IMR-90 (cell line): ENCODE data around the gene DYNLRB2. TPM values are rescaled to one million over a fixed set of nuclear protein-coding genes. Genes with fewer than 3 reads are reported as not detected.

ENCODE experiments used
- ATAC-seq: fragments of 200-7000 bp; cut with Tn5 transposase; 2 replicates; pipeline ENCODE4 v1.9.1; 2020; ENCODE audit warnings: low read depth, mild to moderate bottlenecking, moderate library complexity
- BruUV-seq: library from RNA; stranded (reverse); fragments of 400-500 nt; replicated peaks from 2 replicates; lab custom pipeline; 2021; lab: Mats Ljungman, UMichigan
- CTCF ChIA-PET: fragments of 300-600 bp; formaldehyde crosslinking; extraction: SDS; loops from one replicate; lab custom pipeline; 2021; ENCODE audit warnings: antibody characterized with exemption; lab: Yijun Ruan, JAX
- POLR2A ChIA-PET: fragments of 300-600 bp; sonication (Branson Sonifier 250); formaldehyde crosslinking; loops from one replicate; lab custom pipeline; 2022; ENCODE audit warnings: antibody characterized with exemption; ENCODE audit not compliant: unreplicated experiment; lab: Charles Lee
- DNase-seq: peaks from one replicate; pipeline ENCODE4 v3.0.0; 2013
- H2AFZ ChIP-seq: replicated peaks from 2 replicates; pipeline ENCODE3; 2013; ENCODE audit warnings: low read length, mild to moderate bottlenecking; ENCODE audit not compliant: poor library complexity
- H2AK5ac ChIP-seq: 2 replicates; pipeline ENCODE4 v1.6.1; 2013; ENCODE audit warnings: low read depth, low read length, inconsistent platforms
- H2AK9ac ChIP-seq: replicated peaks from 2 replicates; pipeline ENCODE3; 2013; ENCODE audit warnings: mild to moderate bottlenecking, low read depth, low read length, moderate library complexity; ENCODE audit not compliant: poor library complexity
- H2BK120ac ChIP-seq: 2 replicates; pipeline ENCODE4 v1.6.1; 2013; ENCODE audit warnings: low read depth, low read length, inconsistent platforms
- H2BK15ac ChIP-seq: 3 replicates; pipeline ENCODE4 v1.6.1; 2013; ENCODE audit warnings: low read depth, low read length, inconsistent platforms
- H2BK20ac ChIP-seq: 2 replicates; pipeline ENCODE4 v1.6.1; 2013; ENCODE audit warnings: low read depth, mild to moderate bottlenecking, inconsistent platforms, low read length, moderate library complexity
- H2BK5ac ChIP-seq: 2 replicates; pipeline ENCODE4 v1.6.1; 2013; ENCODE audit warnings: mild to moderate bottlenecking, low read depth, low read length, inconsistent platforms; ENCODE audit not compliant: poor library complexity, severe bottlenecking
- H3K14ac ChIP-seq: replicated peaks from 2 replicates; pipeline ENCODE4 v1.6.1; 2013; ENCODE audit warnings: low read depth, low read length, inconsistent platforms
- H3K18ac ChIP-seq: 2 replicates; pipeline ENCODE4 v1.6.1; 2013; ENCODE audit warnings: low read depth, low read length, control low read depth
- H3K23ac ChIP-seq: 2 replicates; pipeline ENCODE4 v1.6.1; 2013; ENCODE audit warnings: low read depth, low read length, inconsistent platforms
- H3K27ac ChIP-seq: 2 replicates; pipeline ENCODE4 v1.5.1; 2013; ENCODE audit warnings: mild to moderate bottlenecking, control low read depth, low read length; ENCODE audit not compliant: insufficient read depth
- H3K27me3 ChIP-seq: 2 replicates; pipeline ENCODE4 v1.6.1; 2013; ENCODE audit warnings: low read length; ENCODE audit not compliant: control insufficient read depth, insufficient read depth
- H3K36me3 ChIP-seq: 2 replicates; pipeline ENCODE4 v1.6.1; 2013; ENCODE audit warnings: low read length, mixed read lengths; ENCODE audit not compliant: control insufficient read depth, insufficient read depth
- H3K4ac ChIP-seq: 2 replicates; pipeline ENCODE4 v1.6.1; 2013; ENCODE audit warnings: low read depth, low read length, inconsistent platforms
- H3K4me1 ChIP-seq: 2 replicates; pipeline ENCODE4 v1.6.1; 2013; ENCODE audit warnings: low read length, mixed read lengths; ENCODE audit not compliant: control insufficient read depth, insufficient read depth
- H3K4me2 ChIP-seq: 2 replicates; pipeline ENCODE4 v1.6.1; 2013; ENCODE audit warnings: low read depth, mild to moderate bottlenecking, control low read depth, low read length, moderate library complexity
- H3K4me3 ChIP-seq: 2 replicates; pipeline ENCODE4 v1.5.1; 2013; ENCODE audit warnings: low read depth, mild to moderate bottlenecking, control low read depth, low read length, moderate library complexity; ENCODE audit not compliant: insufficient read depth
- H3K56ac ChIP-seq: 2 replicates; pipeline ENCODE4 v1.6.1; 2013; ENCODE audit warnings: low read length, inconsistent platforms; ENCODE audit not compliant: insufficient read depth; ENCODE audit errors: extremely low read depth
- H3K79me1 ChIP-seq, 2 experiments: 2 replicates each; pipeline ENCODE4 v1.6.1; 2013; ENCODE audit warnings: low read length in 2 of 2, inconsistent platforms in 1 of 2, low read depth in 1 of 2
- H3K9ac ChIP-seq: 2 replicates; pipeline ENCODE4 v1.6.1; 2013; ENCODE audit warnings: low read depth, low read length, control low read depth
- H3K9me1 ChIP-seq: 2 replicates; pipeline ENCODE4 v1.6.1; 2013; ENCODE audit warnings: low read length, inconsistent platforms; ENCODE audit not compliant: insufficient read depth
- H3K9me3 ChIP-seq: 2 replicates; pipeline ENCODE4 v1.6.1; 2013; ENCODE audit warnings: low read length; ENCODE audit not compliant: control insufficient read depth, insufficient read depth
- H4K20me1 ChIP-seq: 2 replicates; pipeline ENCODE4 v1.6.1; 2013; ENCODE audit warnings: low read length, inconsistent platforms; ENCODE audit not compliant: insufficient read depth
- H4K5ac ChIP-seq: 2 replicates; pipeline ENCODE4 v1.6.1; 2013; ENCODE audit warnings: mild to moderate bottlenecking, low read depth, low read length, control low read depth
- H4K8ac ChIP-seq, 2 experiments: 2 replicates each; pipeline ENCODE4 v1.6.1; 2013; ENCODE audit warnings: low read depth in 2 of 2, low read length in 2 of 2, control low read depth in 1 of 2, inconsistent platforms in 1 of 2
- H4K91ac ChIP-seq: 2 replicates; pipeline ENCODE4 v1.6.1; 2013; ENCODE audit warnings: low read depth, low read length, inconsistent platforms; ENCODE audit not compliant: insufficient read depth
- BHLHE40 ChIP-seq: fragments of 150-350 bp; IDR thresholded peaks from 2 replicates; pipeline ENCODE4 v1.6.1; 2016; ENCODE audit warnings: mild to moderate bottlenecking, low read depth, low read length
- CHD1 ChIP-seq: IDR thresholded peaks from 2 replicates; pipeline ENCODE4 v1.6.1; 2012; ENCODE audit warnings: low read depth, low read length, improper control_type of control experiment
- FOS ChIP-seq: fragments of 150-350 bp; IDR thresholded peaks from 2 replicates; pipeline ENCODE4 v1.6.1; 2016; ENCODE audit warnings: low read depth, low read length
- MAZ ChIP-seq: IDR thresholded peaks from 2 replicates; pipeline ENCODE4 v1.6.1; 2012; ENCODE audit warnings: low read depth, mild to moderate bottlenecking, low read length, improper control_type of control experiment, moderate library complexity, borderline replicate concordance
- NFE2L2 ChIP-seq: fragments of 150-350 bp; IDR thresholded peaks from 2 replicates; pipeline ENCODE4 v1.6.1; 2016; ENCODE audit warnings: low read depth, mild to moderate bottlenecking, low read length
- POLR2A ChIP-seq: IDR thresholded peaks from 2 replicates; pipeline ENCODE4 v1.6.1; 2012; ENCODE audit warnings: mild to moderate bottlenecking, low read depth, low read length
- RAD21 ChIP-seq: IDR thresholded peaks from 2 replicates; pipeline ENCODE4 v1.6.1; 2012; ENCODE audit warnings: low read length, improper control_type of control experiment
- SMC3 ChIP-seq: fragments of 150-350 bp; IDR thresholded peaks from 2 replicates; pipeline ENCODE4 v1.6.1; 2016; ENCODE audit warnings: low read depth, mild to moderate bottlenecking, antibody characterized with exemption, low read length, moderate library complexity
- WGBS, 2 experiments: methylation state at CpG; one replicate each; pipeline versions ENCODE4 v1.1.5 to v1.1.7; 2013; ENCODE audit warnings: missing lambda C conversion rate in 2 of 2; ENCODE audit not compliant: insufficient read length in 1 of 2; ENCODE audit errors: extremely low coverage in 2 of 2; 5-methylcytosine and 5-hydroxymethylcytosine counted together
- dilution Hi-C: fragments of 300-500 bp; cut with HindIII; formaldehyde crosslinking; loops from one replicate; pipeline ENCODE4 v1.14.3; 2018; ENCODE audit warnings: low sequenced_read_pairs; ENCODE audit not compliant: unreplicated experiment
- in situ Hi-C: fragments of 300-500 bp; cut with MboI; formaldehyde crosslinking; loops from 3 replicates; pipeline ENCODE4 v1.14.3; 2019; ENCODE audit warnings: low sequenced_read_pairs, inconsistent platforms, mixed read lengths
- intact Hi-C: fragments of 100-400 bp; cut with micrococcal nuclease; formaldehyde crosslinking; loops from 2 replicates; pipeline ENCODE4 v1.10.0; 2022
- polyA plus RNA-seq, 3 experiments: library from polyadenylated mRNA; depleted of rRNA; stranded (reverse); fragments of >200 nt; gene quantifications; 2 replicates each; pipeline ENCODE4 v1.2.3, GENCODE V29; 2012; ENCODE audit warnings: low replicate concordance in 1 of 3
- total RNA-seq: library from RNA; depleted of rRNA; stranded (reverse); fragments of >200 nt; gene quantifications from 2 replicates; pipeline ENCODE4 v1.2.3, GENCODE V29; 2012

Gene DYNLRB2
- total and polyA plus RNA-seq, 2 of the 4 experiments (the other 2 are of a cell fraction): not detected

- no peak overlapping the region for H3K18ac ChIP-seq
- in situ Hi-C loops: no loop called here
- intact Hi-C loops: no loop called here
- BruUV-seq: no TSS peak
- no peaks in the 10 kb centered on the region for H3K36me3 ChIP-seq
- no peak overlapping the region for H3K9ac ChIP-seq
- no peak overlapping the region for H3K4ac ChIP-seq
- H4K5ac ChIP-seq: no peak overlapping the region
- H2AK9ac ChIP-seq: no peak overlapping the region
- H3K27me3 ChIP-seq: no peaks in the 10 kb centered on the region
- H3K4me1 ChIP-seq: no peaks in the 10 kb centered on the region
- H4K8ac ChIP-seq: no peak overlapping the region
- no CpG with 5 or more reads among the region's 3 CpGs for WGBS, 2 experiments
- no peak overlapping the region for H2BK120ac ChIP-seq
- no peaks in the 10 kb centered on the region for H4K20me1 ChIP-seq
- no peaks in the 10 kb centered on the region for H3K9me1 ChIP-seq
- ChIA-PET POLR2A (interaction anchor here (0.6 kb wide), 1 partner anchor 170 kb away, joined by 3 read pairs; no protein-coding TSS in a partner anchor), CTCF (no interaction called here)
- H3K27ac ChIP-seq: no peak overlapping the region
- no peak for TF ChIP-seq FOS
- no peak for TF ChIP-seq NFE2L2
- TF ChIP-seq SMC3: no peak
- no peak for TF ChIP-seq MAZ
- TF ChIP-seq CHD1: no peak
- TF ChIP-seq POLR2A: no peak
- TF ChIP-seq BHLHE40: no peak
- TF ChIP-seq RAD21: no peak
- no peak for ATAC-seq
- no peak for DNase-seq
- no peak overlapping the region for H3K14ac ChIP-seq
- H3K4me3 ChIP-seq: no peak overlapping the region
- H2AFZ ChIP-seq: no peak overlapping the region
- no peaks in the 10 kb centered on the region for H3K79me1 ChIP-seq
- H3K23ac ChIP-seq: no peak overlapping the region
- H4K91ac ChIP-seq: no peak overlapping the region
- no peak overlapping the region for H2BK15ac ChIP-seq
- no peak overlapping the region for H2AK5ac ChIP-seq
- no peak overlapping the region for H3K4me2 ChIP-seq
- H3K56ac ChIP-seq: no peak overlapping the region
- dilution Hi-C loops: no loop called here
- H2BK5ac ChIP-seq: no peak overlapping the region
- H2BK20ac ChIP-seq: no peak overlapping the region
- no peaks in the 10 kb centered on the region for H3K9me3 ChIP-seq
Measured at GRCh38 chr16:80519189-80519588, 21.6 kb upstream of the DYNLRB2 start.
